HepG2 (cell line): Measurements from ENCODE around the gene KLHL28. TPM values are rescaled to one million over a fixed set of nuclear protein-coding genes. Genes with fewer than 3 reads are reported as not detected.
A peak's percentile ranks its signal among the peaks of the same experiment; 100 is the strongest.

Experiments used
- ATAC-seq: fragments of 200-7000 bp; cut with Tn5 transposase; 3 replicates; pipeline ENCODE4 v1.9.1; 2020; ENCODE audit warnings: mild to moderate bottlenecking, moderate library complexity
- BruUV-seq: library from RNA; stranded (reverse); fragments of 400-500 nt; replicated peaks from 2 replicates; lab custom pipeline; 2021; lab: Mats Ljungman, UMichigan
- CTCF ChIA-PET: fragments of 300-600 bp; formaldehyde crosslinking; extraction: SDS; loops from one replicate; lab custom pipeline; 2021; ENCODE audit warnings: low total read pairs, inconsistent platforms, low intra/inter-chr PET ratio; lab: Yijun Ruan, JAX
- POLR2A ChIA-PET: fragments of 350-600 bp; sonication (Branson Sonifier 250); formaldehyde crosslinking; loops from one replicate; lab custom pipeline; 2020; ENCODE audit warnings: antibody characterized with exemption, inconsistent platforms; lab: Yijun Ruan, JAX
- DNase-seq: peaks from one replicate; pipeline ENCODE4 v3.0.0-alpha.2; 2015; ENCODE audit warnings: low spot score
- FAIRE-seq: peaks from 3 replicates; lab custom pipeline; 2011; peaks lifted over from hg19 to GRCh38; lab: Jason Lieb, UNC
- H2AFZ ChIP-seq: one replicate; pipeline ENCODE4 v1.6.1; 2011; ENCODE audit warnings: low read length, inconsistent platforms
- H3K27ac ChIP-seq: fragments of 300-600 bp; 3 replicates; pipeline ENCODE4 v1.8.0; 2011; ENCODE audit warnings: mixed run types, mild to moderate bottlenecking, mixed read lengths, low read length, inconsistent platforms; ENCODE audit not compliant: insufficient read depth; ENCODE audit errors: extremely low read length
- H3K27me3 ChIP-seq, 2 experiments: fragments of 200-600 bp in 1 of 2; 2 replicates in 1 of 2; 3 replicates in 1 of 2; pipeline versions ENCODE4 v1.6.0 to v1.8.0; 2011; ENCODE audit warnings: low read length in 2 of 2, mild to moderate bottlenecking in 2 of 2, moderate library complexity in 2 of 2, inconsistent platforms in 1 of 2; ENCODE audit not compliant: insufficient read depth in 2 of 2, control insufficient read depth in 1 of 2
- H3K36me3 ChIP-seq, 2 experiments: fragments of 200-600 bp in 1 of 2; replicated peaks in 1 of 2; 2 replicates in 1 of 2; 3 replicates in 1 of 2; pipeline versions ENCODE4 v1.5.1 to v1.8.0; 2011; ENCODE audit warnings: low read length in 2 of 2, inconsistent platforms in 1 of 2; ENCODE audit not compliant: insufficient read depth in 2 of 2, control insufficient read depth in 1 of 2
- H3K4me1 ChIP-seq: 2 replicates; pipeline ENCODE4 v1.5.1; 2012; ENCODE audit warnings: low read length, inconsistent platforms; ENCODE audit not compliant: insufficient read depth
- H3K4me2 ChIP-seq: 2 replicates; pipeline ENCODE4 v1.6.0; 2011; ENCODE audit warnings: low read depth, low read length, inconsistent platforms
- H3K4me3 ChIP-seq, 3 experiments: fragments of 200-600 bp in 1 of 3; sonication (generic), shearing (Covaris generic) in 1 of 3; replicated peaks in 1 of 3; 2 replicates each; pipeline ENCODE4 v1.5.1; 2011 to 2016; ENCODE audit warnings: low read length in 3 of 3, inconsistent platforms in 2 of 3, low read depth in 2 of 3, mild to moderate bottlenecking in 2 of 3, control low read depth in 1 of 3, mixed read lengths in 1 of 3; ENCODE audit not compliant: insufficient read depth in 1 of 3
- H3K79me2 ChIP-seq: one replicate; pipeline ENCODE4 v1.6.1; 2011; ENCODE audit warnings: low read length, inconsistent platforms; ENCODE audit not compliant: insufficient read depth
- H3K9ac ChIP-seq: 2 replicates; pipeline ENCODE4 v1.6.0; 2011; ENCODE audit warnings: mild to moderate bottlenecking, low read depth, low read length, inconsistent platforms; ENCODE audit not compliant: insufficient read depth
- H3K9me3 ChIP-seq: 2 replicates; pipeline ENCODE4 v1.5.1; 2012; ENCODE audit warnings: mild to moderate bottlenecking, low read length
- H4K20me1 ChIP-seq: 2 replicates; pipeline ENCODE4 v1.6.0; 2011; ENCODE audit warnings: inconsistent platforms, mild to moderate bottlenecking, low read length, moderate library complexity; ENCODE audit not compliant: insufficient read depth
- SNAPC5 ChIP-seq: sonication (generic); formaldehyde crosslinking; IDR thresholded peaks from 2 replicates; pipeline ENCODE4 v1.8.1; 2023; ENCODE audit warnings: mild to moderate bottlenecking, missing genetic modification reagents, borderline replicate concordance
- ZNF281 ChIP-seq: sonication (generic); formaldehyde crosslinking; IDR thresholded peaks from 2 replicates; pipeline ENCODE4 v1.4.0; 2020; ENCODE audit warnings: missing genetic modification reagents, borderline replicate concordance
- ZNF335 ChIP-seq: sonication (generic); formaldehyde crosslinking; IDR thresholded peaks from 2 replicates; pipeline ENCODE4 v1.4.0; 2020; ENCODE audit warnings: missing genetic modification reagents
- ZNF556 ChIP-seq: sonication (generic); formaldehyde crosslinking; IDR thresholded peaks from 2 replicates; pipeline ENCODE4 v1.4.0; 2020; ENCODE audit warnings: mild to moderate bottlenecking, missing genetic modification reagents, borderline replicate concordance
- WGBS: methylation state at CpG from one replicate; pipeline ENCODE4 v1.1.6; 2017; ENCODE audit warnings: low lambda C conversion rate; 5-methylcytosine and 5-hydroxymethylcytosine counted together
- in situ Hi-C: cut with HindIII; loops from 2 replicates; pipeline ENCODE4 v1.10.0; 2017; ENCODE audit warnings: low pct_unique_long_range_greater_than_20kb; ENCODE audit not compliant: extremely low pct_ligation_motif_present
- intact Hi-C: fragments of 100-400 bp; cut with micrococcal nuclease; formaldehyde crosslinking; loops from one replicate; pipeline ENCODE4 v1.10.0; 2022; ENCODE audit not compliant: unreplicated experiment
- polyA plus RNA-seq, 8 experiments: library from polyadenylated mRNA; depleted of rRNA in 3 of 8; stranded (reverse) in 7 of 8; unstranded in 1 of 8; fragments of >200 nt; fragmentation: Illumina TruSeq in 4 of 8; extraction: Trizol in 4 of 8; gene quantifications; 2 replicates each; pipeline versions ENCODE4 v1.2.1 to v1.2.3, GENCODE V29; 2011 to 2016; ENCODE audit warnings: low read depth in 4 of 8, missing spikeins in 1 of 8, mixed read lengths in 1 of 8; ENCODE audit not compliant: insufficient read depth in 1 of 8
- total RNA-seq, 5 experiments: library from RNA; depleted of rRNA; stranded (reverse); fragments of >200 nt; fragmentation: Illumina TruSeq; extraction: Trizol; gene quantifications; 2 replicates each; pipeline ENCODE4 v1.2.3, GENCODE V29; 2016; ENCODE audit warnings: low read depth in 1 of 5
- TF ChIP-seq, protein P1 (sequence below): sonication (generic); formaldehyde crosslinking; IDR thresholded peaks from 2 replicates; pipeline ENCODE4 v1.4.0; 2020; ENCODE audit warnings: low read depth, mild to moderate bottlenecking, missing genetic modification reagents
- TF ChIP-seq, protein P2 (sequence below): sonication (generic); formaldehyde crosslinking; IDR thresholded peaks from 2 replicates; pipeline ENCODE4 v1.4.0; 2020; ENCODE audit warnings: mild to moderate bottlenecking, missing genetic modification reagents, borderline replicate concordance

Gene KLHL28
- total and polyA plus RNA-seq, 2 of the 13 experiments (the other 11 are each of a cell fraction or from before 2014, with no cell fraction given) = 3.4 to 6.6 TPM

GRCh38 chr14:44961554-44962333 lies at the start of gene KLHL28, which contains the start of gene TOGARAM1 (continued):
- TF ChIP-seq, protein P1, sequence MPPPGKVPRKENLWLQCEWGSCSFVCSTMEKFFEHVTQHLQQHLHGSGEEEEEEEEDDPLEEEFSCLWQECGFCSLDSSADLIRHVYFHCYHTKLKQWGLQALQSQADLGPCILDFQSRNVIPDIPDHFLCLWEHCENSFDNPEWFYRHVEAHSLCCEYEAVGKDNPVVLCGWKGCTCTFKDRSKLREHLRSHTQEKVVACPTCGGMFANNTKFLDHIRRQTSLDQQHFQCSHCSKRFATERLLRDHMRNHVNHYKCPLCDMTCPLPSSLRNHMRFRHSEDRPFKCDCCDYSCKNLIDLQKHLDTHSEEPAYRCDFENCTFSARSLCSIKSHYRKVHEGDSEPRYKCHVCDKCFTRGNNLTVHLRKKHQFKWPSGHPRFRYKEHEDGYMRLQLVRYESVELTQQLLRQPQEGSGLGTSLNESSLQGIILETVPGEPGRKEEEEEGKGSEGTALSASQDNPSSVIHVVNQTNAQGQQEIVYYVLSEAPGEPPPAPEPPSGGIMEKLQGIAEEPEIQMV (CRISPR knock-in tag) = peak; percentile 64

DNA sequence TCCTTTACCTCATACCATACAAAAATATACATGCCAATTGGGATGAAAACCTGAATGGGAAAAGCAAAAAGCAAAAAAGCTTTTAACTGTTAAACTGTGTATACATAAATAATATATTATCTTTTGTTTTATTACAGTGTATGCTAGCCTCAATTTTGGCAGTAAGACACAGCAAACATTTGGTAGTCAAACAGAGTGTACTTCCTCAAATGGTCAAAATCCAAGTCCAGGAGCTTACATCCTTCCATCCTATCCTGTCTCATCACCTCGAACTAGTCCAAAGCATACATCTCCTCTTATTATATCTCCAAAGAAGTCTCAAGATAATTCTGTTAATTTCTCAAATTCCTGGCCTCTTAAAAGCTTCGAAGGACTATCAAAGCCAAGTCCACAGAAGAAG lies 42.2 kb upstream of the KLHL28 start:
- in situ Hi-C loops = no loop called here
- TF ChIP-seq, protein P2, sequence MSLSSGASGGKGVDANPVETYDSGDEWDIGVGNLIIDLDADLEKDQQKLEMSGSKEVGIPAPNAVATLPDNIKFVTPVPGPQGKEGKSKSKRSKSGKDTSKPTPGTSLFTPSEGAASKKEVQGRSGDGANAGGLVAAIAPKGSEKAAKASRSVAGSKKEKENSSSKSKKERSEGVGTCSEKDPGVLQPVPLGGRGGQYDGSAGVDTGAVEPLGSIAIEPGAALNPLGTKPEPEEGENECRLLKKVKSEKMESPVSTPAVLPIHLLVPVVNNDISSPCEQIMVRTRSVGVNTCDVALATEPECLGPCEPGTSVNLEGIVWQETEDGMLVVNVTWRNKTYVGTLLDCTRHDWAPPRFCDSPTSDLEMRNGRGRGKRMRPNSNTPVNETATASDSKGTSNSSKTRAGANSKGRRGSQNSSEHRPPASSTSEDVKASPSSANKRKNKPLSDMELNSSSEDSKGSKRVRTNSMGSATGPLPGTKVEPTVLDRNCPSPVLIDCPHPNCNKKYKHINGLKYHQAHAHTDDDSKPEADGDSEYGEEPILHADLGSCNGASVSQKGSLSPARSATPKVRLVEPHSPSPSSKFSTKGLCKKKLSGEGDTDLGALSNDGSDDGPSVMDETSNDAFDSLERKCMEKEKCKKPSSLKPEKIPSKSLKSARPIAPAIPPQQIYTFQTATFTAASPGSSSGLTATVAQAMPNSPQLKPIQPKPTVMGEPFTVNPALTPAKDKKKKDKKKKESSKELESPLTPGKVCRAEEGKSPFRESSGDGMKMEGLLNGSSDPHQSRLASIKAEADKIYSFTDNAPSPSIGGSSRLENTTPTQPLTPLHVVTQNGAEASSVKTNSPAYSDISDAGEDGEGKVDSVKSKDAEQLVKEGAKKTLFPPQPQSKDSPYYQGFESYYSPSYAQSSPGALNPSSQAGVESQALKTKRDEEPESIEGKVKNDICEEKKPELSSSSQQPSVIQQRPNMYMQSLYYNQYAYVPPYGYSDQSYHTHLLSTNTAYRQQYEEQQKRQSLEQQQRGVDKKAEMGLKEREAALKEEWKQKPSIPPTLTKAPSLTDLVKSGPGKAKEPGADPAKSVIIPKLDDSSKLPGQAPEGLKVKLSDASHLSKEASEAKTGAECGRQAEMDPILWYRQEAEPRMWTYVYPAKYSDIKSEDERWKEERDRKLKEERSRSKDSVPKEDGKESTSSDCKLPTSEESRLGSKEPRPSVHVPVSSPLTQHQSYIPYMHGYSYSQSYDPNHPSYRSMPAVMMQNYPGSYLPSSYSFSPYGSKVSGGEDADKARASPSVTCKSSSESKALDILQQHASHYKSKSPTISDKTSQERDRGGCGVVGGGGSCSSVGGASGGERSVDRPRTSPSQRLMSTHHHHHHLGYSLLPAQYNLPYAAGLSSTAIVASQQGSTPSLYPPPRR (CRISPR knock-in tag) = no peak
- TF ChIP-seq ZNF281 (CRISPR knock-in tag) (no peak), ZNF335 (CRISPR knock-in tag) (no peak), SNAPC5 (CRISPR knock-in tag) (no peak), ZNF556 (CRISPR knock-in tag) (no peak)
- H3K4me3 ChIP-seq = no peak overlapping the region
- no peaks in the 10 kb centered on the region for H3K27me3 ChIP-seq
- H3K4me1 ChIP-seq = no peaks in the 10 kb centered on the region
- 74% methylated on average over 2 of the region's 2 CpGs for WGBS
- intact Hi-C loops = no loop called here
- no peak for ATAC-seq
- no peaks in the 10 kb centered on the region for H3K79me2 ChIP-seq
- no peak overlapping the region for H3K9ac ChIP-seq
- no peaks in the 10 kb centered on the region for H3K9me3 ChIP-seq
- no TSS peak for BruUV-seq
- no peak for DNase-seq
- no peak overlapping the region for H3K27ac ChIP-seq
- no peak overlapping the region for H3K4me2 ChIP-seq
- H2AFZ ChIP-seq = no peak overlapping the region
- H3K36me3 ChIP-seq = peaks cover 0 to 3% of the 10 kb centered on the region in 2 experiments; a peak in 2 of 5 replicates
- POLR2A ChIA-PET = no interaction called here
- FAIRE-seq = no peak
- no peaks in the 10 kb centered on the region for H4K20me1 ChIP-seq
- CTCF ChIA-PET = no interaction called here
